ENCODE results near the gene RALB.
A peak's percentile ranks its signal among the peaks of the same experiment; 100 is the strongest.

Gene RALB

DNA sequence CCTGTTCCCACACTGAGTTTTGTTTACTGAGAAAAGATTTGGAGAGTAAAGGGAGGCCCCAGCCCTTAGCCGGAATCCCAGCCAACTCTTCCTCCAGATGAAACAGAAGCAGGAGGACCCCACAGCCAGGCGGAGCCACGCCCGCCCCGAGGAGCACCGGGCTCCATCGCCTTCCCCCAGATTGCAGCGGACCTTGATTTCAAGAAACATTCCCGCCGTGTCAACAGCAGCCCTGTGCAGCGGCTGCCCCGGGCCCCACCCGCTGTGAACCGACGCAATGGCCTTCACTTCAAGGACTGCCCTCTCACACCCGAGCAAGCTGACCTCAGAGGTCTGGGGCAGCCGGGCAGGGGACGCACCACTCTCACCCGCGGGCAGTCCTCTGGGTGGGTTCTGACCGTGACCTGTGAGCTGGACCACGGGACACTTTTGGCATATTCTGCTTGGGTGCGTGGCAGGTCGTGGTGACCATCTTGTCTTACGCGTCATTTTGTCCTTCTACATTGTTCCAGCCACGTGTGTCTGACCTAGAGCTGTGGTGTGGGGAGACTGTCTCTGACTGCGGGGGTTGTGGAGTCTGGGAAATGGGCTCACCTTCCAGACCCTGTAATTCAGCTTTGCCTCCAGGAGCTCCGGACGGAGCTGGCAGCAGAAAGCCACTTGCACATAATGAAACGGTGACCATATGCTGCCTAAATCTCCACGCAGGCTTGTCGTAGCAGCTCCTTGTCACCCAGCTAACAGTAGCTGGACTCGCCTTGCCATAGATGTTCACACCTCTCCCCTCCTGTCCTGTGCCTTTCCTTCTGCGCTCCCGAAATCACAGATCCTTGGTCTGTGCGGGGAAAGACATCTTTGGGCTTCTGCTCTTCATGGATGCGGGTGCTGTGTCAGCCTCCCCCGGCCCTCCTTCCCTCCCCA, 61.3 kb downstream of the RALB start:
- H3K9me3 ChIP-seq (ENCODE audit: control insufficient read depth, insufficient read depth, low read depth, low read length) = no peaks in the 10 kb centered on the region
- H3K27ac ChIP-seq (ENCODE audit: extremely low read depth, low read depth, low read length) = no peak overlapping the region
- ChIA-PET POLR2A (interaction anchor here (1.1 to 1.2 kb wide), 2 partner anchors 62 to 301 kb away, joined by 3 to 4 read pairs; partner anchors contain the start of genes EPB41L5 and RALB), CTCF (interaction anchor here (0.6 to 4.9 kb wide), 39 partner anchors 9 to 1246 kb away, joined by 3 to 74 read pairs (median 5); partner anchors contain the start of gene RALB)
- H3K4me3 ChIP-seq (ENCODE audit: low read depth, low read length) = no peak overlapping the region
- no peak for TF ChIP-seq ZNF341 (tag by site-specific recombination; IDR thresholded peaks at IDR 0.05; ENCODE audit: low read depth)
- no peak for TF ChIP-seq ZEB2 (tag by site-specific recombination; IDR thresholded peaks at IDR 0.05)
- TF ChIP-seq, protein P1, sequence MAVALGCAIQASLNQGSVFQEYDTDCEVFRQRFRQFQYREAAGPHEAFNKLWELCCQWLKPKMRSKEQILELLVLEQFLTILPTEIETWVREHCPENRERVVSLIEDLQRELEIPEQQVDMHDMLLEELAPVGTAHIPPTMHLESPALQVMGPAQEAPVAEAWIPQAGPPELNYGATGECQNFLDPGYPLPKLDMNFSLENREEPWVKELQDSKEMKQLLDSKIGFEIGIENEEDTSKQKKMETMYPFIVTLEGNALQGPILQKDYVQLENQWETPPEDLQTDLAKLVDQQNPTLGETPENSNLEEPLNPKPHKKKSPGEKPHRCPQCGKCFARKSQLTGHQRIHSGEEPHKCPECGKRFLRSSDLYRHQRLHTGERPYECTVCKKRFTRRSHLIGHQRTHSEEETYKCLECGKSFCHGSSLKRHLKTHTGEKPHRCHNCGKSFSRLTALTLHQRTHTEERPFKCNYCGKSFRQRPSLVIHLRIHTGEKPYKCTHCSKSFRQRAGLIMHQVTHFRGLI (tag by site-specific recombination; IDR thresholded peaks at IDR 0.05) = no peak
- TF ChIP-seq ZNF350 (tag by site-specific recombination; IDR thresholded peaks at IDR 0.05) = no peak
- TF ChIP-seq SALL2 (tag by site-specific recombination; IDR thresholded peaks at IDR 0.05; ENCODE audit: borderline replicate concordance) = no peak
- TF ChIP-seq ZNF169 (tag by site-specific recombination; IDR thresholded peaks at IDR 0.05) = no peak
- TF ChIP-seq ZNF16 (tag by site-specific recombination; IDR thresholded peaks at IDR 0.05; ENCODE audit: low read depth) = no peak
- TF ChIP-seq BCL11A (tag by site-specific recombination; IDR thresholded peaks at IDR 0.05; ENCODE audit: low read depth) = no peak
- TF ChIP-seq ZNF266 (tag by site-specific recombination; IDR thresholded peaks at IDR 0.05; ENCODE audit: low read depth) = no peak
- no peak for TF ChIP-seq ZNF324 (tag by site-specific recombination; IDR thresholded peaks at IDR 0.05)
- TF ChIP-seq ZNF558 (tag by site-specific recombination; IDR thresholded peaks at IDR 0.05) = no peak
- no peaks in the 10 kb centered on the region for H3K36me3 ChIP-seq (ENCODE audit: control insufficient read depth in 2 of 2, insufficient read depth in 1 of 2, low read length in 2 of 2)
- no peaks in the 10 kb centered on the region for H3K4me1 ChIP-seq (ENCODE audit: control insufficient read depth, insufficient read depth, low read length)

DNA sequence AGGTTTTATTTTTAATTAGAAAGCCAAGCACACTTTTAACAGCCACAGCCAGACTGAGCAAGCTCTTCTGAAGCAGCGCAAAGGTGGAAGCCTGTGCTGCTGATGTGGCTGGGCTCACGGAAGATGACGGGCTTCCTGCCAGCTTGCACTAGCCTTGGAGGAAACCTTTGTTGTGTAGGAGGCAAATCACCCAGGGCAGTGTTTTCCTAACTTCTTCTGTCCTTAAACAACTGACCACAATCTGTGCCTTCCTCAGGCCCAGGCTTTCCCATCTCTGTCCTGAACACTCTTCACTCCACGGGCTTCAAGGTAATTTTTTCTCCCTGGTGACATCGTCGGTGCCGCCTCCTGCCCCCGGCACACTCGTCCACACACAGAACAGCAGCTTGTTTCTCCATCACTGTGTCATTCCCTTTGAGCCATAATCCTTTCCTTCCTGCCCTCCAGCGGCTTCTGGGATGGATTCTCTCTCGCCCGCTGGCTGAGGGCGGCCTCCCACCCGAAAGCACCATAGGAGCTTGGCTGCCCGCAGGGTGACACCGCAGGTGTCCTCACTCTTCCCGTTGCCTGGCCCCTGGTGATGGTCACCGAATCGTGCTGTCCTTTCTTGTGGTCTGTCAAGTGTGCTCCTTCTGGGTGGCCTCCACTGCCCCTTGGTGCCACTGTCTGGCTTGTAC, 62.2 kb downstream of the RALB start:
- Histone ChIP-seq H3K9me3 (ENCODE audit: control insufficient read depth, insufficient read depth, low read depth, low read length) (no peaks in the 10 kb centered on the region), H3K27ac (ENCODE audit: extremely low read depth, low read depth, low read length) (no peak overlapping the region), H3K4me1 (ENCODE audit: control insufficient read depth, insufficient read depth, low read length) (no peaks in the 10 kb centered on the region), H3K4me3 (ENCODE audit: low read depth, low read length) (no peak overlapping the region), H3K36me3 (ENCODE audit: control insufficient read depth in 2 of 2, insufficient read depth in 1 of 2, low read length in 2 of 2) (no peaks in the 10 kb centered on the region)
- CTCF ChIA-PET = interaction anchor here (0.6 to 4.9 kb wide), 12 partner anchors 9 to 765 kb away, joined by 3 to 74 read pairs (median 6); no protein-coding TSS in a partner anchor
- TF ChIP-seq ZNF521 (tag by site-specific recombination; IDR thresholded peaks at IDR 0.05) (no peak), ZIC2 (tag by site-specific recombination; IDR thresholded peaks at IDR 0.05) (0 out of 2 replicates have a peak, but pooled peaks have one; percentile 15)
- POLR2A ChIA-PET = interaction anchor here (1.2 kb wide), 1 partner anchor 302 kb away, joined by 3 read pairs; the partner anchor contains the start of gene EPB41L5

DNA sequence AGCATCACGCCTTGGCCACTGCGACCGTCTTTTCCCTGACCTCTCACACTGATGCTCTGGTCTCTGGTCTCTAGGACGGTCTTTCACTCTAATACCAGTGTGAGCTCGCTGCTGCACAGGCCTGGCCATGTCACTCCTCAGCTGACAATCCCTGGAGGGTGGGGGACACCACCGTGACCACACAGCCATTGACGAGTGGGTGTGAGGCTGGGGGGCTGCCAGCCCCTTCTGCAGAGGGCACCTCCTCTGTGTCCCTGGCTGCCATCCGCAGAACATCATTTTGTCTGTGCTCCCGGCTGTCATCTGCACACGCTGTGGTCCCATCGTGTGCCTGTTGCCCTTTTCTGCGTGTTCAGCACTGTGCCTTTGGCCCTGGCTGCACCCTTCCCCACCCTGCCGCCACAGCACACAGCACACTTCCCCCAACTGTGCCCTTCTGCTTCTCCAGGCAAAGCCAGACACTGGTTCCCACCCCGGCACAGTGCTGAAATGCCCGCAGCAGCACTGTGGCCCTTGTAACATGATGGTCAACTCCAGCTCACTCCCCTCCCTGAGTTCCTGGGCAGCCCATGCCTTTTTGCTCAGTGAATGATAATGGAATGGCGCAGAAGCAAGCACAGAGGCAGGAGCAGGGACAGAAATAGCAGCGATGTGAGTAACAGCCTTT, 62.8 kb downstream of the RALB start:
- Histone ChIP-seq H3K36me3 (ENCODE audit: control insufficient read depth in 2 of 2, insufficient read depth in 1 of 2, low read length in 2 of 2) (no peaks in the 10 kb centered on the region), H3K4me1 (ENCODE audit: control insufficient read depth, insufficient read depth, low read length) (no peaks in the 10 kb centered on the region), H3K4me3 (ENCODE audit: low read depth, low read length) (no peak overlapping the region), H3K9me3 (ENCODE audit: control insufficient read depth, insufficient read depth, low read depth, low read length) (no peaks in the 10 kb centered on the region), H3K27ac (ENCODE audit: extremely low read depth, low read depth, low read length) (no peak overlapping the region)
- TF ChIP-seq ZNF350 (tag by site-specific recombination; IDR thresholded peaks at IDR 0.05) (no peak), ZNF670 (tag by site-specific recombination; IDR thresholded peaks at IDR 0.05; ENCODE audit: low read depth) (no peak), ZNF140 (tag by site-specific recombination; IDR thresholded peaks at IDR 0.05) (no peak), ZNF335 (tag by site-specific recombination; conservative IDR thresholded peaks at IDR 0.05) (no peak), KLF7 (tag by site-specific recombination; IDR thresholded peaks at IDR 0.05; ENCODE audit: borderline replicate concordance) (no peak), ZNF501 (tag by site-specific recombination; IDR thresholded peaks at IDR 0.05) (no peak), ZFP3 (tag by site-specific recombination; IDR thresholded peaks at IDR 0.05; ENCODE audit: low read depth) (no peak)
- TF ChIP-seq, protein P2, sequence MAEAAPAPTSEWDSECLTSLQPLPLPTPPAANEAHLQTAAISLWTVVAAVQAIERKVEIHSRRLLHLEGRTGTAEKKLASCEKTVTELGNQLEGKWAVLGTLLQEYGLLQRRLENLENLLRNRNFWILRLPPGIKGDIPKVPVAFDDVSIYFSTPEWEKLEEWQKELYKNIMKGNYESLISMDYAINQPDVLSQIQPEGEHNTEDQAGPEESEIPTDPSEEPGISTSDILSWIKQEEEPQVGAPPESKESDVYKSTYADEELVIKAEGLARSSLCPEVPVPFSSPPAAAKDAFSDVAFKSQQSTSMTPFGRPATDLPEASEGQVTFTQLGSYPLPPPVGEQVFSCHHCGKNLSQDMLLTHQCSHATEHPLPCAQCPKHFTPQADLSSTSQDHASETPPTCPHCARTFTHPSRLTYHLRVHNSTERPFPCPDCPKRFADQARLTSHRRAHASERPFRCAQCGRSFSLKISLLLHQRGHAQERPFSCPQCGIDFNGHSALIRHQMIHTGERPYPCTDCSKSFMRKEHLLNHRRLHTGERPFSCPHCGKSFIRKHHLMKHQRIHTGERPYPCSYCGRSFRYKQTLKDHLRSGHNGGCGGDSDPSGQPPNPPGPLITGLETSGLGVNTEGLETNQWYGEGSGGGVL (tag by site-specific recombination; IDR thresholded peaks at IDR 0.05) = no peak
- ChIA-PET POLR2A (no interaction called here), CTCF (interaction anchor here (0.5 to 2.7 kb wide), 5 partner anchors 11 to 697 kb away, joined by 3 to 9 read pairs (median 3); no protein-coding TSS in a partner anchor)

Data from HEK293 (cell line).